Erythroblast (primary cell): Measurements from ENCODE around the gene CIT.

ENCODE experiments used
- DNase-seq, 2 experiments: peaks; one replicate each; lab custom pipeline; 2025; lab: John Stamatoyannopoulos, UW
- GATA1 ChIP-seq: IDR thresholded peaks from 2 replicates; pipeline ENCODE4 v1.6.1; 2011; ENCODE audit warnings: low read depth, mild to moderate bottlenecking, control low read depth, low read length, moderate library complexity
- POLR2A ChIP-seq: IDR thresholded peaks from 2 replicates; pipeline ENCODE4 v1.6.1; 2011; ENCODE audit warnings: mild to moderate bottlenecking, low read length

The CIT gene

GRCh38 chr12:119695034-119695433, 182.1 kb downstream of the CIT start:
- TF ChIP-seq POLR2A (no peak), GATA1 (no peak)
- no peak for DNase-seq

- no peak for DNase-seq
These were observed 183.0 kb downstream of the CIT start for GRCh38 chr12:119694111-119694510.

GRCh38 chr12:119693511-119693910, 183.6 kb downstream of the CIT start:
- DNase-seq, result no peak
- TF ChIP-seq POLR2A (no peak), GATA1 (no peak)

More at GRCh38 chr12:119694111-119694510, 183.0 kb downstream of the CIT start:
- TF ChIP-seq GATA1, result no peak
- no peak for TF ChIP-seq POLR2A

GRCh38 chr12:119692997-119693396, 184.1 kb downstream of the CIT start:
- no peak for DNase-seq

GRCh38 chr12:119692410-119692809, 184.7 kb downstream of the CIT start:
- DNase-seq, result no peak
- TF ChIP-seq POLR2A (no peak), GATA1 (no peak)

More at GRCh38 chr12:119692997-119693396, 184.1 kb downstream of the CIT start:
- no peak for TF ChIP-seq GATA1
- no peak for TF ChIP-seq POLR2A

- DNase-seq, result no peak
- TF ChIP-seq GATA1 (no peak), POLR2A (no peak)
These were observed 185.8 kb downstream of the CIT start for GRCh38 chr12:119691202-119691810.

- no peak for DNase-seq
- TF ChIP-seq POLR2A, result no peak
These were observed 187.1 kb downstream of the CIT start for GRCh38 chr12:119689935-119690500.

GRCh38 chr12:119687879-119688278, 189.2 kb downstream of the CIT start:
- DNase-seq, result no peak
- TF ChIP-seq POLR2A (no peak), GATA1 (no peak)

- TF ChIP-seq GATA1, result no peak
- no peak for TF ChIP-seq POLR2A
- DNase-seq, result no peak
These were observed 189.7 kb downstream of the CIT start for GRCh38 chr12:119687406-119687805.

GRCh38 chr12:119686776-119687175, 190.3 kb downstream of the CIT start:
- DNase-seq, result no peak
- TF ChIP-seq GATA1 (no peak), POLR2A (no peak)

GRCh38 chr12:119686355-119686754, 190.8 kb downstream of the CIT start:
- TF ChIP-seq GATA1 (no peak), POLR2A (no peak)
- no peak for DNase-seq

GRCh38 chr12:119685375-119685774, 191.7 kb downstream of the CIT start:
- no peak for DNase-seq
- no peak for TF ChIP-seq POLR2A
- no peak for TF ChIP-seq GATA1

GRCh38 chr12:119684711-119685369, 192.3 kb downstream of the CIT start:
- TF ChIP-seq GATA1 (no peak), POLR2A (no peak)

GRCh38 chr12:119683816-119684215, 193.3 kb downstream of the CIT start:
- TF ChIP-seq GATA1, result no peak
- TF ChIP-seq POLR2A, result no peak
- no peak for DNase-seq

More at GRCh38 chr12:119684711-119685369, 192.3 kb downstream of the CIT start:
- no peak for DNase-seq
